Neuron (in vitro differentiated cells): ENCODE data around the gene NSUN5.
"Not testable (repeated sequence)": the region's sequence is repeated elsewhere in the genome, so short reads cannot be mapped to it uniquely, and the experiment has no call there.

ENCODE experiments used
- H2AFZ ChIP-seq: one replicate; pipeline ENCODE4 v1.6.1; 2013; ENCODE audit warnings: low read depth, mild to moderate bottlenecking, inconsistent platforms, low read length, moderate library complexity
- H3K27me3 ChIP-seq: one replicate; pipeline ENCODE4 v1.6.1; 2013; ENCODE audit warnings: low read length; ENCODE audit not compliant: insufficient read depth
- H3K36me3 ChIP-seq: one replicate; pipeline ENCODE4 v1.6.1; 2013; ENCODE audit warnings: low read length; ENCODE audit not compliant: insufficient read depth
- H3K4me1 ChIP-seq: one replicate; pipeline ENCODE4 v1.6.1; 2013; ENCODE audit warnings: low read length; ENCODE audit not compliant: insufficient read depth
- H3K4me3 ChIP-seq: 2 replicates; pipeline ENCODE4 v1.5.1; 2013; ENCODE audit warnings: mild to moderate bottlenecking, low read length, moderate library complexity
- H3K9me3 ChIP-seq: one replicate; pipeline ENCODE4 v1.6.1; 2013; ENCODE audit warnings: low read length

Gene NSUN5

GRCh38 chr7:73301108-73301507 lies 7.5 kb downstream of the NSUN5 start:
- not testable (repeated sequence) for H2AFZ ChIP-seq, H3K4me1 ChIP-seq, H3K9me3 ChIP-seq, H3K27me3 ChIP-seq, H3K4me3 ChIP-seq
- peaks cover 22% of the 10 kb centered on the region for H3K36me3 ChIP-seq

- H3K36me3 ChIP-seq, result peaks cover 15% of the 10 kb centered on the region
- not testable (repeated sequence) for H3K4me3 ChIP-seq, H3K4me1 ChIP-seq, H3K9me3 ChIP-seq, H3K27me3 ChIP-seq, H2AFZ ChIP-seq
These were observed 8.8 kb downstream of the NSUN5 start for GRCh38 chr7:73299812-73300211.

- not testable (repeated sequence) for H2AFZ ChIP-seq, H3K4me3 ChIP-seq, H3K9me3 ChIP-seq, H3K27me3 ChIP-seq, H3K4me1 ChIP-seq, H3K36me3 ChIP-seq
These were observed 10.9 kb downstream of the NSUN5 start for GRCh38 chr7:73297706-73298105.

- H3K9me3 ChIP-seq, H3K27me3 ChIP-seq, H3K4me3 ChIP-seq, H3K36me3 ChIP-seq, H3K4me1 ChIP-seq, H2AFZ ChIP-seq: not testable (repeated sequence)
These were observed 11.4 kb downstream of the NSUN5 start for GRCh38 chr7:73297235-73297634.

- H3K4me1 ChIP-seq, H2AFZ ChIP-seq, H3K9me3 ChIP-seq, H3K4me3 ChIP-seq, H3K27me3 ChIP-seq, H3K36me3 ChIP-seq: not testable (repeated sequence)
These were observed 31.4 kb downstream of the NSUN5 start for GRCh38 chr7:73277210-73277609.

GRCh38 chr7:73267813-73268212 lies 40.8 kb downstream of the NSUN5 start:
- not testable (repeated sequence) for H3K9me3 ChIP-seq, H3K36me3 ChIP-seq, H2AFZ ChIP-seq, H3K4me3 ChIP-seq, H3K4me1 ChIP-seq, H3K27me3 ChIP-seq

GRCh38 chr7:73266719-73267368 lies 41.8 kb downstream of the NSUN5 start:
- H3K36me3 ChIP-seq, H3K27me3 ChIP-seq, H3K4me1 ChIP-seq, H3K4me3 ChIP-seq, H3K9me3 ChIP-seq, H2AFZ ChIP-seq: not testable (repeated sequence)

GRCh38 chr7:73262416-73262815 lies 46.2 kb downstream of the NSUN5 start:
- H3K36me3 ChIP-seq, H3K4me3 ChIP-seq, H3K9me3 ChIP-seq, H3K27me3 ChIP-seq, H2AFZ ChIP-seq, H3K4me1 ChIP-seq: not testable (repeated sequence)
